Muscle layer of colon (tissue), 2 donors: ENCODE measurements around the gene COX5A.
A peak's percentile ranks its signal among the peaks of the same experiment; 100 is the strongest.

ENCODE experiments used
- H3K27ac ChIP-seq: one replicate; pipeline ENCODE4 v1.7.0; 2013; ENCODE audit warnings: low read depth, mild to moderate bottlenecking, low read length, moderate library complexity
- H3K27me3 ChIP-seq, 2 donors: one replicate each; pipeline ENCODE4 v1.7.0; 2013; ENCODE audit warnings: low read length in 2 of 2, mild to moderate bottlenecking in 2 of 2; ENCODE audit not compliant: insufficient read depth in 2 of 2, control insufficient read depth in 1 of 2
- H3K36me3 ChIP-seq: one replicate; pipeline ENCODE4 v1.7.0; 2013; ENCODE audit warnings: mild to moderate bottlenecking, low read length; ENCODE audit not compliant: insufficient read depth
- H3K4me1 ChIP-seq: one replicate; pipeline ENCODE4 v1.7.0; 2013; ENCODE audit warnings: mild to moderate bottlenecking, low read length; ENCODE audit not compliant: insufficient read depth
- H3K4me3 ChIP-seq, 2 donors: one replicate each; pipeline ENCODE4 v1.7.0; 2013; ENCODE audit warnings: low read length in 2 of 2, low read depth in 1 of 2, mild to moderate bottlenecking in 1 of 2, moderate library complexity in 1 of 2
- H3K9ac ChIP-seq: one replicate; pipeline ENCODE4 v1.7.0; 2013; ENCODE audit warnings: low read length
- H3K9me3 ChIP-seq: one replicate; pipeline ENCODE4 v1.7.0; 2013; ENCODE audit warnings: mild to moderate bottlenecking, low read length
- donor health status: abdominal sarcoma.
- donor health status: Adenocarcinoma of cecum.

COX5A gene

GRCh38 chr15:74908635-74909034, 29.2 kb downstream of the COX5A start:
- H3K9ac ChIP-seq: no peak overlapping the region
- H3K27ac ChIP-seq: no peak overlapping the region
- peaks cover 18% of the 10 kb centered on the region for H3K4me1 ChIP-seq
- no peak overlapping the region for H3K4me3 ChIP-seq
- peaks cover 15% of the 10 kb centered on the region for H3K36me3 ChIP-seq
- no peaks in the 10 kb centered on the region for H3K27me3 ChIP-seq
- H3K9me3 ChIP-seq: no peaks in the 10 kb centered on the region

DNA sequence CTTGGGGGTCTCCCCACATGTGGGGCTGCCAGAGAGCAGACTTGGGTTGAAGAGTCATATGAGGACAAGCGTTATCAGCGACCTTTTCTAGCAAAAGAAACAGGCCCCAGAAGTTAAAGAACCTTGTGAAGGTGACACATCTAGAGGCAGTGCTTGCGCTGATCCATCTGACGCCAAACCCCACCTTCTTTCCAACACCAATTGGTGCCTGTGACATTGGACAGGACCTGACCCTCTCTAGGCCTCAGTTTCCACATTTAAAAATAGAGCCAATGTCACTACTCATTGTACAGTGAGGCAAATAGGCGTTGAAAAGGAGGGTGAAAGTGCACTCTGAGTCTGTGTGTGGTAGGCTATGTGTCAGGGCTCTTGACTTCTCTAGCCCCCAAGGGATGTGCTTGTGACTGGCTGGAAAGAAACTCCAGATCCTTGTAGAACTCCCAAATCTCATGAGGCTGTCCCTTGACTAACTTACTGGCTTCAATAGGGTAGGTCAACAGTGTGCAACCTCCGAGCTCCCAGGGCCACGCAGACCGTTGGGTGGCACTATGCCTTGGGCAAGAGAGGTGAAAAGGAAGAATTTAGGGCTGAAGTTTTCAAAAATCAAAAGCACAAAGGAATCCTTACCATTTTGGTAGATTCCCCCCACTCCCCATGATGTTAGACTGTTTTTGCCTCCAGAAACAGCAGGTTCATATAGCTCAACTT, 30.6 kb downstream of the COX5A start:
- Histone ChIP-seq H3K9me3 (no peaks in the 10 kb centered on the region), H3K27me3 (no peaks in the 10 kb centered on the region), H3K4me1 (peaks cover 18% of the 10 kb centered on the region), H3K9ac (peak overlapping the region; percentile 93), H3K27ac (peak overlapping the region; percentile 94), H3K36me3 (peaks cover 24% of the 10 kb centered on the region), H3K4me3 (peak overlapping the region; percentile 66 to 90)

GRCh38 chr15:74906450-74907162, 31.3 kb downstream of the COX5A start, which contains the start of gene FAM219B:
FAM219B (minus strand) TSS chr15:74906851; CDS start chr15:74906800, 51 bp downstream.
- peaks cover 30% of the 10 kb centered on the region for H3K36me3 ChIP-seq
- no peaks in the 10 kb centered on the region for H3K27me3 ChIP-seq
- no peaks in the 10 kb centered on the region for H3K9me3 ChIP-seq
- peak within 1 kb of the TSS; percentile 66 to 90 for H3K4me3 ChIP-seq
- peak within 1 kb of the TSS; percentile 94 for H3K27ac ChIP-seq
- peaks cover 25% of the 10 kb centered on the region for H3K4me1 ChIP-seq
- peak within 1 kb of the TSS; percentile 93 for H3K9ac ChIP-seq

- peak overlapping the region; percentile 66 to 90 for H3K4me3 ChIP-seq
- H3K9me3 ChIP-seq: no peaks in the 10 kb centered on the region
- peaks cover 31% of the 10 kb centered on the region for H3K4me1 ChIP-seq
- H3K27me3 ChIP-seq: no peaks in the 10 kb centered on the region
- H3K27ac ChIP-seq: peak overlapping the region; percentile 94
- peak overlapping the region; percentile 67 for H3K9ac ChIP-seq
- H3K36me3 ChIP-seq: peaks cover 34% of the 10 kb centered on the region
These were observed 31.8 kb downstream of the COX5A start for GRCh38 chr15:74906067-74906449.

- Histone ChIP-seq H3K4me3 (no peak overlapping the region), H3K9me3 (no peaks in the 10 kb centered on the region), H3K9ac (no peak overlapping the region), H3K4me1 (peaks cover 31% of the 10 kb centered on the region), H3K27ac (no peak overlapping the region), H3K36me3 (peaks cover 50% of the 10 kb centered on the region), H3K27me3 (no peaks in the 10 kb centered on the region)
These were observed 33.6 kb downstream of the COX5A start for GRCh38 chr15:74904190-74904805.

GRCh38 chr15:74903676-74904075, 34.2 kb downstream of the COX5A start:
- no peak overlapping the region for H3K27ac ChIP-seq
- no peaks in the 10 kb centered on the region for H3K27me3 ChIP-seq
- H3K4me3 ChIP-seq: no peak overlapping the region
- H3K36me3 ChIP-seq: peaks cover 56% of the 10 kb centered on the region
- H3K4me1 ChIP-seq: peaks cover 31% of the 10 kb centered on the region
- no peaks in the 10 kb centered on the region for H3K9me3 ChIP-seq
- no peak overlapping the region for H3K9ac ChIP-seq

DNA sequence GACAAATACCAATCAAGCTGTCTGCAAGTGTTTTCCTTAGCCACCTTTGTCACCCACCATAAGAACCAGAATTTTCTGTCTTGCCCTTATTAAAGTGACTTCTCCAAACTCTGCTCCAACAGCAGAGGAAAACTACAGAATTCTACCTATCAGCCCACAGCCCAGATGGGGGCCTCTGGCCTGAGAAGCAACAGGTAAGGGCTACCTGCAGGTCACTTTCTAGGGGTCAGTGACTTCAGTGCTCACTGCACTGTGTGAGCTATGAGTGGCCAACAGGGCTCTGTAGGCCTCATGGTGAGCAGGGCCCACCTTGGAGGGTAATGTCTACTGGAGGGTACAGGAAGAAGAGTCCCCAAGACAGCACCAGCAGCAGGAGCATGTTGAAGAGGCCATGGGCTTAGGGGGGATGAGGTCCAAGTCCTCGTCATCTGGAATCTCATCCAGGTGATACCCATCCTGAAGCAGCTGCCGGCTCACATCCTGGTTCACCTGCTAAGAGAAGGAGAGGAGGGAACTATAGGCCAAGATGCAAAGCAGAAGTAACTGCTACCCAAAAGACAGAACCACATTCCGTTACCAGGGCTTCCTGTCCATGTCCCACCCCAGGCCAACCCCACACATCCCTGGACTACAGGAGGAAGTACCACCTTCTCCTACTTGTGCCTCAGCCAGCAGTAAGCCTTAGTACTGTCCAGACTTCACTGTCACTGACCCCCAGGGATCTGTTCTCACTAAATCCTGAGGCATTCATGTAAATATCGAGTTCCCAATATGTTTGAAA, 35.4 kb downstream of the COX5A start:
- Histone ChIP-seq H3K36me3 (peaks cover 56% of the 10 kb centered on the region), H3K27me3 (no peaks in the 10 kb centered on the region), H3K27ac (no peak overlapping the region), H3K9me3 (no peaks in the 10 kb centered on the region), H3K9ac (no peak overlapping the region), H3K4me1 (peaks cover 29% of the 10 kb centered on the region), H3K4me3 (no peak overlapping the region)

- H3K9ac ChIP-seq: no peak overlapping the region
- no peak overlapping the region for H3K4me3 ChIP-seq
- H3K27ac ChIP-seq: peak overlapping the region; percentile 20
- H3K27me3 ChIP-seq: no peaks in the 10 kb centered on the region
- no peaks in the 10 kb centered on the region for H3K9me3 ChIP-seq
- H3K36me3 ChIP-seq: peaks cover 56% of the 10 kb centered on the region
- H3K4me1 ChIP-seq: peaks cover 25% of the 10 kb centered on the region
These were observed 36.2 kb downstream of the COX5A start for GRCh38 chr15:74901612-74902063.

GRCh38 chr15:74897300-74897701, 40.6 kb downstream of the COX5A start:
- Histone ChIP-seq H3K36me3 (peaks cover 45% of the 10 kb centered on the region), H3K9me3 (no peaks in the 10 kb centered on the region), H3K4me1 (peaks cover 12% of the 10 kb centered on the region), H3K9ac (no peak overlapping the region), H3K4me3 (no peak overlapping the region), H3K27ac (no peak overlapping the region), H3K27me3 (no peaks in the 10 kb centered on the region)

DNA sequence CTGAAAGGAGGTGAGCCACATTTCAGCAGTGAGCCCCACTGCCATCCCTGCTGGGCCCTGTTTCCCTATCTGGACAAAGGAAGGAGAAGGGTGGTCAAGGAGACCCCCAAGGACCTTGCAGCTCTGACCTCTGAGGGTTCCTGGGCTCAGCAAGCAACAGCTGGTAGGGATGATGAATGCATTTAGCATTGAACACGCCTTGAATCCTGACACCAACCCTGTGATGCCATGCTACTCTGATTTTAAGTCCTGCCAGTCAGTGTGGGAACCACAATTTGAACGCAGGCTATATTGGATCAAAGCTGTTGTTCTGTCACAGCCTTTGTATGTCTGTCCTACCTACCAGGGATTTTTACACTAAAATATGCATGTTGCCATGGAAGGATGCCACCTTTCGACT, 41.6 kb downstream of the COX5A start:
- Histone ChIP-seq H3K9me3 (no peaks in the 10 kb centered on the region), H3K27me3 (no peaks in the 10 kb centered on the region), H3K27ac (no peak overlapping the region), H3K4me1 (peaks cover 2% of the 10 kb centered on the region), H3K9ac (no peak overlapping the region), H3K36me3 (peaks cover 42% of the 10 kb centered on the region), H3K4me3 (no peak overlapping the region)

DNA sequence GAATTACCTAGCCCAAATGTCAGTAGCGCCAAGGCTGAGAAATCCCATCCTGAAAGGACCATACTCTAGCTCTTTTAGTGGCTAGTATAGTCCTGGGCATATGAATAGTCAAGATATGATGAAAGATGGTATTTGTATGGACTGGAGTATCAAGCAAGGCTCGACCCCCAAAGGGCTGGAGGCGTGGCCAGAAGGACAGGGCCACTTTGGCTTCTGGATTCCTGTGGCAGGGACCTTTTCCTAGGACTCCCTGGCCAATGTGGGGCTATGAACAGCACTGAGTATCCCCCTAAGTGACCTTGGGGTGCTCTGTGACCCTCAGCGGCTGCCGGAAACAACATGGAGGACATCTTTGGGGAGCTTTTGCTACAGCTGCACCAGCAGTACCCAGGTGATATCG, 42.0 kb downstream of the COX5A start:
- Histone ChIP-seq H3K9me3 (no peaks in the 10 kb centered on the region), H3K27ac (no peak overlapping the region)

More for the DNA sequence above, 42.0 kb downstream of the COX5A start:
- H3K27me3 ChIP-seq: no peaks in the 10 kb centered on the region
- H3K9ac ChIP-seq: no peak overlapping the region
- peaks cover 37% of the 10 kb centered on the region for H3K36me3 ChIP-seq
- peaks cover 1% of the 10 kb centered on the region for H3K4me1 ChIP-seq
- H3K4me3 ChIP-seq: no peak overlapping the region
